Endodermal cell (in vitro differentiated cells): ENCODE data around the gene KRT9. TPM values are rescaled to one million over a fixed set of nuclear protein-coding genes. Genes with fewer than 3 reads are reported as not detected.

Experiments
- DNase-seq: peaks from one replicate; pipeline ENCODE4 v3.0.0-alpha.2; 2017
- H3K27ac ChIP-seq: 2 replicates; pipeline ENCODE4 v1.5.1; 2013; ENCODE audit warnings: mild to moderate bottlenecking, low read depth, low read length, moderate library complexity
- H3K27me3 ChIP-seq: 2 replicates; pipeline ENCODE4 v1.6.1; 2013; ENCODE audit warnings: mild to moderate bottlenecking, low read length, moderate library complexity; ENCODE audit not compliant: insufficient read depth, control insufficient read depth, poor library complexity, severe bottlenecking
- H3K36me3 ChIP-seq: 2 replicates; pipeline ENCODE4 v1.7.0; 2013; ENCODE audit warnings: mild to moderate bottlenecking, low read length, moderate library complexity; ENCODE audit not compliant: control insufficient read depth, insufficient read depth
- H3K4me1 ChIP-seq: one replicate; pipeline ENCODE4 v1.7.0; 2013; ENCODE audit warnings: low read length; ENCODE audit not compliant: control insufficient read depth, insufficient read depth
- H3K4me3 ChIP-seq: 2 replicates; pipeline ENCODE4 v1.5.1; 2013; ENCODE audit warnings: mild to moderate bottlenecking, low read length, moderate library complexity
- H3K9ac ChIP-seq: 2 replicates; pipeline ENCODE4 v1.6.1; 2013; ENCODE audit warnings: mild to moderate bottlenecking, low read length, moderate library complexity; ENCODE audit not compliant: poor library complexity, severe bottlenecking; ENCODE audit errors: extremely low read depth
- H3K9me3 ChIP-seq: 2 replicates; pipeline ENCODE4 v1.6.1; 2013; ENCODE audit warnings: mild to moderate bottlenecking, low read length, moderate library complexity; ENCODE audit not compliant: control insufficient read depth
- H3K27ac Mint-ChIP-seq: 2 replicates; pipeline ENCODE4 v1.8.0; 2020; ENCODE audit warnings: mixed read lengths
- H3K27me3 Mint-ChIP-seq: 2 replicates; pipeline ENCODE4 v1.8.0; 2021; ENCODE audit warnings: mild to moderate bottlenecking, mixed read lengths; ENCODE audit not compliant: insufficient read depth
- H3K36me3 Mint-ChIP-seq: 2 replicates; pipeline ENCODE4 v1.8.0; 2020; ENCODE audit warnings: low read depth, mixed read lengths
- H3K4me1 Mint-ChIP-seq: 2 replicates; pipeline ENCODE4 v1.8.0; 2020; ENCODE audit warnings: mixed read lengths
- H3K4me3 Mint-ChIP-seq: 2 replicates; pipeline ENCODE4 v1.8.0; 2020; ENCODE audit warnings: mild to moderate bottlenecking, moderate library complexity, mixed read lengths
- H3K9me3 Mint-ChIP-seq: 2 replicates; pipeline ENCODE4 v1.8.0; 2020; ENCODE audit warnings: mild to moderate bottlenecking, mixed read lengths
- CTCF ChIP-seq: fragments of 200-600 bp; sonication (generic); conservative IDR thresholded peaks from 2 replicates; pipeline ENCODE4 v1.5.0; 2021; ENCODE audit warnings: antibody characterized with exemption, mild to moderate bottlenecking
- WGBS, 2 experiments: methylation state at CpG; one replicate each; pipeline versions ENCODE4 v1.1.5 to v1.1.7; 2013; ENCODE audit warnings: missing lambda C conversion rate in 2 of 2, mixed read lengths in 1 of 2; ENCODE audit not compliant: insufficient coverage in 1 of 2, insufficient read length in 1 of 2; 5-methylcytosine and 5-hydroxymethylcytosine counted together
- total RNA-seq, 2 donors: library from RNA; stranded (reverse); fragmentation: NEBNext Ultra II Directional in 1 of 2; extraction: Animal tissue kit (Norgen Biotek cat#: 25700) in 1 of 2; gene quantifications; 2 replicates in 1 of 2; 3 replicates in 1 of 2; pipeline ENCODE4 v1.2.1, GENCODE V29; 2021

KRT9 gene
- total RNA-seq, 2 donors from 2014 or later = not detected

DNA sequence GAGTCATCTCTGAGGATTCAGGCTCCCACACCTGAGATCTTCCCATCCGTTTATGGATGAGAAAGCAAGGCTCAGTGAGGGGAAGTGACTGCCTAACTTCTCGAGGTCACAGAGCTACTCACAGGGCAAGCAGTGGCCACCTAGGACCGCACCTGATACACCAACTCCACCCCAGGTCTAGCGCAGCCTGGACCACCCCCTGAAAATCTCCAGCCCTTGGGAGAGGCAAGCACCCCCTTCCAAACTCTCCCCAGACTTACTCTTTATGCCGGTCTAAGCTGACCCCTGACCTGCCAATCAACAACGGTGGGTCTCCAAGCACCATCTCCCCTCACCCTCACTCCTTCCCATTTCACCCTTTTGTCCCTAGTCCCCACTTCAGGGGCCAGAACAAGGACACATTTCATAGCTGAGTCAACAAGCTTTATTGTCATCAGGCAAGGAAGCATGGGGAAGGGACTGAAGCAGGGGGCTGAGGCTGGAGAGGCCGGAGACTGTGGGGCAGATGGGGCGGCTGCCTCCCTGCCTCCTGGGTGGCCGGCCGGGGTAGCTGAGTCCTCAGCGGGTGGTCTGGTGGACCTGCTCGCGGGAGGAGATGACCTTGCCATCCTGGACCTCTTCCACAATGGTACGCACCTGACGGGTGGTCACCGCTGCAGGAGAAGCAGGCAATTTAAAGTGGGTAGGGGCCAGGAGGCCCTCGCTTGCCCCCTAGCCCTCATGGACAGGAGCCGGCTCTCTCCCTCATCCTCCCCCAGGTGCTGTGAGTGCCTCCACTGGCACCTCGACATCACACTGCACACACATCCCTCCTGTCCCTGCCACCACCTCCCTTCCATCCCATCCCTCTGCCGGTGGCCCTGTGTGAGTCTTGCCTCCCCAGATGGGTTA is 47.4 kb upstream of the KRT9 start:
- Histone ChIP-seq H3K36me3 (no peaks in the 10 kb centered on the region), H3K9me3 (no peaks in the 10 kb centered on the region), H3K9ac (no peak overlapping the region), H3K27ac (no peak overlapping the region), H3K4me3 (no peak overlapping the region), H3K4me1 (no peaks in the 10 kb centered on the region), H3K27me3 (no peaks in the 10 kb centered on the region)
- peak; percentile 45 for DNase-seq
- no peaks in the 10 kb centered on the region for H3K36me3 Mint-ChIP-seq
- no peak overlapping the region for H3K4me3 Mint-ChIP-seq
- H3K4me1 Mint-ChIP-seq = no peaks in the 10 kb centered on the region
- 87 to 92% methylated on average over 9 to 17 of the region's 20 CpGs for WGBS, 2 experiments
- no peaks in the 10 kb centered on the region for H3K27me3 Mint-ChIP-seq
- H3K27ac Mint-ChIP-seq = no peak overlapping the region
- TF ChIP-seq CTCF = no peak
- no peaks in the 10 kb centered on the region for H3K9me3 Mint-ChIP-seq

DNA sequence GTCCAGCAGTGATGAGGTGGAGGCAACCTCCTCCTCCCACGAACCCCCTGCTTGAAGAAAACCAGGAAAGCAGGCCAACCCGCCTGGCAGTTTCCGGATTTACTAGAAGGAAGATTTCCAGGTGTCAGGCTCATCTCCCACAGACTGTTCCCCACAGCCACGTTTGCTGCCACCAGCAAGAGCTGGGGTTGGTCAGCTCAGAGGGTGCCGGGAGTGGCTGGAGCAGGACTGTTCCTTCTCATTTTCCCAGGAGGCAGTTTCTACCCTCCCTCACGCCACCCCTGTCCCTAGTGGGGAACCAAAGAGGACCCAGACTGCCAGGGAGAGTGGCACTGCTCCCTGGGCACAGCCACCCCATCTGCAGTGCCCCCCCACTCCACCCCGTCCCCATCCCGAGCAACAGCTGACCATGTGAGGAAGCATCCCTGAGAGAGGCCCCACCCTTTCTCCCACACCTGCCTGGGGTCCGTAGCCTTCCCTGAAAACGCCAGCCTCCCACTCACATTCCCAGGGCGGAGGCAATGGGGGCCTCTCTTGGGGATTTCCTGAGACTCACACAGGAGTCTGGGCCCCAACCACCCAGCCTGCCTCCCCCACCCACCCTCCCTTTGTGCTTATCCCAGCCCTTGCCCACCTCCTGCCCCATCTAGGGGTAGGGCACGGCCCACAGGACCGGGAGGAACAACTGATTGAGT is 46.6 kb upstream of the KRT9 start:
- DNase-seq = peak; percentile 52
- Mint-ChIP-seq H3K4me3 (no peak overlapping the region), H3K4me1 (no peaks in the 10 kb centered on the region), H3K9me3 (no peaks in the 10 kb centered on the region), H3K27ac (no peak overlapping the region), H3K36me3 (no peaks in the 10 kb centered on the region), H3K27me3 (no peaks in the 10 kb centered on the region)
- H3K9ac ChIP-seq = no peak overlapping the region
- H3K36me3 ChIP-seq = no peaks in the 10 kb centered on the region
- H3K27ac ChIP-seq = no peak overlapping the region
- 86 to 100% methylated on average over 1 to 13 of the region's 13 CpGs for WGBS, 2 experiments
- H3K27me3 ChIP-seq = no peaks in the 10 kb centered on the region
- no peak overlapping the region for H3K4me3 ChIP-seq
- no peaks in the 10 kb centered on the region for H3K4me1 ChIP-seq
- no peak for TF ChIP-seq CTCF
- no peaks in the 10 kb centered on the region for H3K9me3 ChIP-seq

- H3K27ac ChIP-seq = no peak overlapping the region
- no peak overlapping the region for H3K4me3 ChIP-seq
- no peak overlapping the region for H3K9ac ChIP-seq
- no peaks in the 10 kb centered on the region for H3K4me1 Mint-ChIP-seq
- 80 to 88% methylated on average over 6 to 11 of the region's 11 CpGs for WGBS, 2 experiments
- H3K27me3 Mint-ChIP-seq = no peaks in the 10 kb centered on the region
- H3K27me3 ChIP-seq = no peaks in the 10 kb centered on the region
- H3K9me3 ChIP-seq = no peaks in the 10 kb centered on the region
- no peak overlapping the region for H3K27ac Mint-ChIP-seq
- H3K4me1 ChIP-seq = no peaks in the 10 kb centered on the region
- TF ChIP-seq CTCF = no peak
- peak; percentile 63 for DNase-seq
- no peaks in the 10 kb centered on the region for H3K36me3 ChIP-seq
- H3K36me3 Mint-ChIP-seq = no peaks in the 10 kb centered on the region
- H3K9me3 Mint-ChIP-seq = no peaks in the 10 kb centered on the region
- no peak overlapping the region for H3K4me3 Mint-ChIP-seq
Observed at GRCh38 chr17:41617698-41618097, 45.8 kb upstream of the KRT9 start.
